HG02973 (cell line): ENCODE results near the gene ADRB1.
A peak's percentile ranks its signal among the peaks of the same experiment; 100 is the strongest.

ENCODE experiments used
- ATAC-seq: cut with Tn5 transposase; IDR thresholded peaks from one replicate; pipeline ENCODE4 v1.9.1; 2021; ENCODE audit warnings: moderate library complexity; ENCODE audit not compliant: unreplicated experiment

The ADRB1 gene

DNA sequence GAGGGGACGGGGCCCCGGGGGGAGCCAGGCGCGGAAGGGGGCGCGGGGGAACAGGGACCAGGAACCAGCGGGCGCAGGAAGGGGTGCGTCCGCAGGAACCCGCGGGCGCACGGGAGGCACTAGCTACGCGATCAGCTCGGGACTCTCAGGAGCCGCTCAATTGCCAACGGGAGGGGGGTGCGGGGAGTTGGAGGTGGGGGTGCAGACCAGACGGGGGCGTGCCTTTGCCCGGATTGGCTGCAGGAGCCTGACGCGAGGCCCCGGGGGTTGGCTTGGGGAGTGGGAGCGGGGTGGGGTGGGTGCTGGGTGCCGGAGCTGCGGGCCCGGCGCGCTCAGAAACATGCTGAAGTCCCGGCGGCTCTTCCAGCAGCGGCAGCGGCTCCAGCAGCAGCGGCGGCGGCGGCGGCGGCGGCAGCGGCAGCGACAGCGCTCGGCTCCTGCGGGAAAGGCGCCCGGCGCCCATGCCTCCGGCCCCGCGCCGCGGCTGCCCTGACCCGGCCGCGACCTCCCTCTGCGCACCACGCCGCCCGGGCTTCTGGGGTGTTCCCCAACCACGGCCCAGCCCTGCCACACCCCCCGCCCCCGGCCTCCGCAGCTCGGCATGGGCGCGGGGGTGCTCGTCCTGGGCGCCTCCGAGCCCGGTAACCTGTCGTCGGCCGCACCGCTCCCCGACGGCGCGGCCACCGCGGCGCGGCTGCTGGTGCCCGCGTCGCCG is at the start of gene ADRB1:
Gene ADRB1 (plus strand): TSS at position 335 of the 715 bp plus-strand sequence. CDS start 267 bp downstream, at position 602.
- ATAC-seq = no peak

GRCh38 chr10:113995201-113995600 is 48.5 kb upstream of the ADRB1 start:
- ATAC-seq = no peak

- ATAC-seq = no peak
These were observed 46.2 kb upstream of the ADRB1 start for GRCh38 chr10:113997428-113997827.

- no peak for ATAC-seq
These were observed 44.1 kb upstream of the ADRB1 start for GRCh38 chr10:113999531-113999930.

DNA sequence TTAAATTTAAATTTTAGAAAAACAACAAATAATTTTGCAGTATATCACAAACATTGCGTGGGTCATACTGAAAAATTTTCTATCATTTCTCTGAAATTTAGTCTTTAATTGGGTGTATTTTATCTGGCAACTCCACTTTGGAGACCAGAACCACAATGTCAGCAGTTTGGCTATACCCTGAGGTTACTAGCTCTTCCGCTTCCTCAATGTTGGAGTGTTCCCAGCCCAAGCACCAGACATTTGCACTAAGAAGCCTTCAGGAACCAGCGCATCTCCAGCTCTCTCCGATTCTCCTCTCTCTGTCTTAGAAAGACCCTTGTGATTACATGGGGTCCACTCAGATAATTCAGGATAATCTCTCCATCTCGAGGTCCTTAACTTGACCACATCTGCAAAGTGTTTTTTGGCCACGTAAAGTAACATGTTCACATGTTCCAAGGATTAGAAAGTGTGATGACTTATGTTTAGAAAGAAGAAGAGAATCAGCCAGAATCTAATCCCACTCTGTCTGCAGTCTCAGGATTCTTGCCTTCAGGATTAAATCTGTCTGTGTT is 43.1 kb upstream of the ADRB1 start:
- ATAC-seq = no peak

DNA sequence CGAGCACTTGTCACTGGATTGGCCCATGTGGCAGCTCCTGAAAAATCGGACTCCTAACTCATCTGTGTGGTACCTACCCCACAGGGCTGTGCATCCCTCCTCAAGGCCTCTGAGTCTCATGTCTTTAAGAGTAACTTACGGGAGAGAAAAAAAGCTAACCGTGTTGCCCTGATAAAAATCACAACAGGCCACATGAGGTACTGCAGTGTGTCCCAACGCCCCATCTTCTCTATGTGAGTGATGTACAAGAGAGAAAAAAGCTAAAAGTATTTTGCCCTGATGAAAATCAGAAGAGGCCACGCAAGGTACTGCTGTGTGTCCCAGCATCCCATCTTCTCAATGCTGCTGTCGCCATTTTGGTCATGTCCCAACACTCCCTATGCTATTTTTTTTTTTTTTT is 41.2 kb upstream of the ADRB1 start:
- no peak for ATAC-seq

DNA sequence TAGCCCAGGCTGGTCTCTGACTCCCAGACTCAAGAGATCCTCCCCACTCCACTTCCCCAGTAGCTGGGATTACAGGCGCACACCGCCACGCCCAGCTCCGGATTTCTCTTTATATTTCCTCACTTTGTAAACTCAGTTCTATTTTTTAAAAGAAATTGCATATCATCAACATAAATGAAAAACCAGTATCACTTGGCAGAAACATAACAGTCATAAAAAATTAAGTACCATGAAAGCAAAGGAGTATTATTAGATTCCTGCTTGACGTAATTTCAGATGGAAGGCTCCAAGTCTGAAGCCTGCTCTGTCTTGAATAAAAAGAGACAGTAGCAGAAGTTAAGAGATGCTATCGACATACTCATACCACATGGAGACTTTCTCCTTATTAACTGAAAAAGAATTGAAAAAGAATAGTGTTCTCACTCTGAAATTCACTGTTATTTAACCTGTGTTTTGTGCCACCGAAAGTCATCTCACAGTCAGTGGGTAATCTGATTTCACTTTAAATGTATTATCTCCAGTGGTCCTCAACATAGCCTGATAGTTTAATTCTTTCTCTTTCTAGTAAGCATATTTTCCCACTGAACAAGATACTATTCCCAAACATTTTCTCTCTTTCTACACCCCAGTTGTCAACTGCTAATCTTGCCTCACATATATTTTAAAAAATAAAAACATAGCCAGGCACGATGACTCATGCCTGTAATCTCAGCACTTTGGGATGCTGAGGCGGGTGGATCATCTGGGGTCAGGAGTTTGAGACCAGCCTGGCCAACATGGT is 40.3 kb upstream of the ADRB1 start:
- no peak for ATAC-seq

DNA sequence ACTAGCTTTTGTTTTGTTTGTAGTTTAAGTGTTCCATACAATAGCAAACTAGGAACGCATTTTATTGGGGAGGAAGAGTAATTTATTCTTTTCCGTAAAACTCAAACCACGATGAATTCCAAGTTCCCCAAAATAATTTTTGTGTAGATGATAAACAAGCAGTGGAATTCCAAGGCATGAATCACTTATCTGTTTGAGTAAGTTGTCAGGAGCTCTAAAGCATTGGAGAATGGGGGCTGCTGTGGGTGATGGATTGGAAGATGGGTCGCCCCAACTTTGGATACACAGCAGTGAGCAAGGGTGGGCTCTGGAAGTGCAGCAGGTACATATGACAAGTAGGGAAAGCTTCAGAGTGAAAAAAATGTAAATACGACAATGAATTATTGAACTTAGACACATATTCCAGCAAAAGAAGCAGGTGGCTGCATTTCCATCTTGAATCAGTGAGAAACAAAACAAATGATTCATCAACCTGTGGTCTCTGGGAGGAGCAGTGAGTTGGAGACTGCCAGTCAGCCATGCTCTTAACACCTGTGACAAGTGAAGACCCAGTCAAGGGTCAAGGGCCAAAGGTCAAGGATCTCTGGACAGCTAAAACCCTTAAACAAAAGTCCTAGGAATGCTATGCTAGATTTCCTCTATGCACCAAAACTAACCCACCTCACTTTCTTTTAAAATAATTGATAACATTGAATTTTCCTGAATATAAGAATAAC is 34.2 kb upstream of the ADRB1 start:
- no peak for ATAC-seq

DNA sequence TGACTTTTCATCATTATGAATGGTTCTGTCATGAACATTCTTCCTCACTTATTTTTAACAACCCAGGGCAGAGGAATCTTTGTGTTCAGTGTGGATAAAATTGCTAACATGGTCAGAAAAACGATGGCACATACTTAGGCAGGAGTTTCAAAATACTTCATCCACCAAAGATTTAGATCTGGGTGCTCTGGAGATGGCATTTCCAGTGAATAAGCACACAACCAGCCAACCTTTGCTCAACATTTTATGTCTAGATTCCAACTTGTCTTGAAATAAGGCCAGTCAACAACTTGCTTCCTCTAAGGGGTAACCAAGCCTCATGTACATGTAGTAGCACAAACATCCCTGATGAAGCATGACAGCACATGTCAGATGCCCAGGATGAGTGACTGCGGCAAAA is 33.4 kb upstream of the ADRB1 start:
- no peak for ATAC-seq

DNA sequence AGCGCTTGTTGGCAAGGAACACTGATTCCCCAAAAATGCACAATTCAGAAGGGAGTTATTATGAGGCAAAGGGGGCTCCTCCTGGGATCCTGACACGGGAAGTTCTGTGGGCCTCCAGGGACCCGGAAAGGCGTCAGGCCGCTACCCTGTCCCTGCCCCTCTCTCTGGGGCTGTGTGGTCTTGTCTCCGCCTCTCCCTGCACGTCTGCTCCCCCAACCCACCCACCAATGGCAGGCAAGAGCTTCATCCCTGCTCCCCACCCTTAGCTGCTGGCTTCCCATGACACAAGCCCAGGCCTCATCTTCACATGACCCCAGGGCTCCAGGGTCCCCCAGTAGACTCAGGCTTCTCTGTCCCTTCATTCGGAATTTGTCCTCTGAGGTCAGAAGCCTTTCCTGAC is 31.0 kb upstream of the ADRB1 start:
- no peak for ATAC-seq

DNA sequence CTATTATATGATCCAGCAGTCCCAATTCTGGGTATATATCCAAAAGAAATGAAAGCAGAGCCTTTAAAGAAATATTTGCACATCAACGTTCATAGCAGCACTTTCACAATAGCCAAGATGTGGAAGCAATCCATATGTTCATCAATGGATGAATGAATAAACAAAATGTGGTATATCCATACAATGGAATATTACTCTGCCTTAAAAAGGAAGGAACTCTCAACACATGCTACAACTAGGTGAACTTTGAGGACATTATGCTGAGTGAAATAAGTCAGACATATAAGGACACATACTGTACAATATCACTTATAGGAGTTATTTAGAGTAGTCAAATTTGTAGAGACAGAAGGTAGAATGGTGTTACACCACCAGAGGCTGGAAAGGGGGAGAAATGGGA is 28.0 kb upstream of the ADRB1 start:
- no peak for ATAC-seq

DNA sequence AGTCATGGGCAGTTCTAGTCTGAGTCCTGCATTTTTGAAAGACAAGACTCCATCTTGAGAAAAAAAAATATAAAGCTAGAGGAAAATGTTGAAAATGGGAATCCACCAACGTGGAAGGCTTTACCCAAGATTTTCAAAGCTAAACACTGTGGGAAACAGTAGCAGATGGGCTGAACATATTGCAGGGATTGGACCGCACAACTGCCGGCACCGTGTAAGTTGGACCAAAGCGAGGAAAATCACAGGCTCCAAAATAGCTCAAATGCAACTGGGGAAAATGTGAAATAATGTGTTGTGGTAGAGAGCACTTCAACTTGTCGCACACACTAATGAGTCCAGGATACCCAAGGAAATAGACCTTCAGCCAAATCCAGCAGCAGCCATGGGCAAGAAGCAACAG is 26.4 kb upstream of the ADRB1 start:
- ATAC-seq = no peak

GRCh38 chr10:114017873-114018272 is 25.8 kb upstream of the ADRB1 start:
- no peak for ATAC-seq

- no peak for ATAC-seq
These were observed 24.4 kb upstream of the ADRB1 start for GRCh38 chr10:114019226-114019625.

- no peak for ATAC-seq
These were observed 22.5 kb upstream of the ADRB1 start for GRCh38 chr10:114021154-114021553.

DNA sequence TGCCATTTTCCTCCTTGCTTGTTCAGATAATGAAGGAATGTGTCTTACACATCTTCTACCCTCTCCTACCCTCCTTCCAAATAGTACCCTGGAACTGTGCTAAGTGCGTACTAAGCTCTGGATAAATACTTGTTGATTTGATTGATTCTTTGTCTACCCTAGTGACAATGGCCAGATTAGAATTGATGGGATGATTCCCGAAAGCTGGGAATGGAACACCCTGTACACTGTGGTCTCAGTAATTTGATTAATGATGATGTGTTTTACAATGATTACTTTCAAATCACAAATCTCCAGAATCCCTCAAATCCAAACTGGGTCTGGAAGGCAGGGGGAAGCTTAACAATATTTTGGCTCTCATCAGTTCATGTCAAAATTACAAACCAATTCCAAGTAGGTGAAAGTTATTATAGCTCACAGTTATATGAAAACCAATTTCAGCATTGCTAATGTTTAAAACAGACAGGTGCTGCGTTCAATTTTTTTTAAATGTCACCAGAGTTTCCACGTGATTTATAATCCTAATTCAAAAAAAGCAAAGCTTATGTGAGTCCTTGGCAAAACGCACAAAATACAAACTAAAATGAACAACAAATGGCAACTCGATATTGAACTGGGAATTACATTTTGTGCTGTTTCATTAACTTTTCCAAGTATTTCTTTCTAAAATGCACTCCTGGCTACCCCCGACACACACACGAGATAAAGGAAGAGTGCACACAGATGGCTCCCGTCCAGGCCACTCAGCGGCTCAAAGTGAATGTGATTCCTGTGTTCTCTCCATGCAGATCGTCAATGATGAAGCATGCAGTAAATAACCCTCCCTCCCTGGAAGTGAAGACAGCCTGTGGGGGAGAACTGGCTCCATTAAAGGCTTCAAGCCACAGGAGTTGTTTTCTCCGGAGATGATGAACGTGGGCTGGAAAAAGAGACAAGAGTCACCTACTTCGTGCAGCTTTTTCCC is 21.7 kb upstream of the ADRB1 start:
- no peak for ATAC-seq

- no peak for ATAC-seq
These were observed 20.7 kb upstream of the ADRB1 start for GRCh38 chr10:114022766-114023597.

DNA sequence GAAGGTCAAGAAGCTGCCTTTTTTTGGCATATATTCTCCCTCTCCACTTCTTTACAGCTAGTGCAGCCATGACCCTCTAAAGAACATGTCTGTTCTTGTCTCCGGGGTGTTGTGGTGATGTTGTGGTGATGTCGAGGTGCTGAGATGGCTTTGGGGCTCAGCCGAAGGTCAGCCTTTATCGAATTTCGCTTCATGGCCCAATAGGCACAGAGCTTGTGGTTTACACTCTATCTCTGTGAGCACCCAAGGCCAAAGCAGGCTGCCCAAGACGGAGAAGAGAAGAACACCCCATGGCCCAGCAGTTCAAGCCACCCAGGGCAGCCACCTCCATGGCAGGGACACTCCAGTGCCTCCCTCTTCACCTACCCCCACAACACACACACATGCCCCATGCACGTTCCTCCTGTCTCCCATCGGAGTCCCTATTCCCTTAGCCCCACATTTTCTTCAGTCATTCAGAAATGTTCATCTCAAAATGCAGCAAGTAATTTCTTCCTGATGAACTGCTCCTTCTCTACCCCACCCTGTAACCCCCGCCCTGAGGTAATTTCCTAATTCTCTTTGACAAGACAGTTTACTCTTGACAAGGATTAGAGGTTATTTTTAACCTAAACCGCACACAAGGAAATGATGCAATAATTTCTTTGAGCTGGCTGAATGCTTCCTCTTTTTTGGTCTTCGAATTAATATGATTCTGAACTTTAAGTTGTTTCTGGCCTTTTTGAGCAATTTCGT is 18.6 kb upstream of the ADRB1 start:
- peak; percentile 71 for ATAC-seq

DNA sequence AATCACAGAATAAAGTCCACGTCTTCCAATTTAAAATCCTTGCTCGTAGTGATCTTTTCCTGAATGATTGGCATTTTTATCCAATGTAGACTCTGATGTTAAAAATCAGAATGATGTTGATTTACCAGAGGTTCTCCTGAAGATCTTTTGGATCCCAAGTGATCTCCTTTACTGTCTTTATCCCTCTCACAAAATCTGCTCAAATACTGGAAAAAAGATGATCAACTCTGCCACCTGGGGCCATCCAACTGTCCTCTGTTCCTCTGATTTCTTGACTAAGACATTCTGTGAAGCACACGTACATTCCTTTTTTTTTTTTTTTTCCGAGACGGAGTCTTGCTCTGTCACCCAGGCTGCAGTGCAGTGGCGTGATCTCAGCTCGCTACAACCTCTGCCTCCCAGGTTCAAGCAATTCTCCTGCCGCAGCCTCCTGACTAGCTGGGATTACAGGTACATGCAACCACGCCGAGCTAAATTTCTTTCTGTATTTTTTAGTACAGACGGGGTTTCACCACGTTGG is 18.0 kb upstream of the ADRB1 start:
- no peak for ATAC-seq
